Activated CD4-positive, alpha-beta T cell treated with anti-CD3 and anti-CD28 coated beads for 4 hours (primary cell): ENCODE results near the gene BTF3.
"Not testable (repeated sequence)": the region's sequence is repeated elsewhere in the genome, so short reads cannot be mapped to it uniquely, and the experiment has no call there.

ENCODE experiments used
- DNase-seq, 2 donors: peaks; one replicate each; pipeline ENCODE4 v3.0.0-alpha.2; 2020

BTF3 gene

GRCh38 chr5:73486119-73486899, 11.9 kb upstream of the BTF3 start:
- no peak for DNase-seq

DNA sequence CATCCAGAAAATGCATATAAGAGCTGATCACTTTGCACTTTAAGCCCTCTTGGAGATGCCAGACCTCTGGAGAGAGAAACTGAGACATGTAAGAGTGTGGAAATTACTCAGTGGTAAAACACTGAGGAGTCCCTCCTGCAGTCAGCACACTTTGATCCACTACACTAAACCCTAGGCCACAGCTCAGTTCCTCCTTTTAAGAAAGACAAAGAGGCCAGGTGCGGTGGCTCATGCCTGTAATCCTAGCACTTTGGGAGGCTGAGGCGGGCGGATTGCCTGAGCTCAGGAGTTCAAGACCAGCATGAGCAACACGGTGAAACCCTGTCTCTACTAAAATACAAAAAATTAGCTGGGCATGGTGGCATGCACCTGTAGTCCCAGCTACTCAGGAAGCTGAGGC, 11.0 kb upstream of the BTF3 start:
- not testable (repeated sequence) for DNase-seq

- DNase-seq = no peak
These were observed 10.4 kb upstream of the BTF3 start for GRCh38 chr5:73487815-73488214.

GRCh38 chr5:73488806-73489205, 9.4 kb upstream of the BTF3 start:
- no peak for DNase-seq

GRCh38 chr5:73490088-73490487, 8.2 kb upstream of the BTF3 start:
- DNase-seq = no peak

DNA sequence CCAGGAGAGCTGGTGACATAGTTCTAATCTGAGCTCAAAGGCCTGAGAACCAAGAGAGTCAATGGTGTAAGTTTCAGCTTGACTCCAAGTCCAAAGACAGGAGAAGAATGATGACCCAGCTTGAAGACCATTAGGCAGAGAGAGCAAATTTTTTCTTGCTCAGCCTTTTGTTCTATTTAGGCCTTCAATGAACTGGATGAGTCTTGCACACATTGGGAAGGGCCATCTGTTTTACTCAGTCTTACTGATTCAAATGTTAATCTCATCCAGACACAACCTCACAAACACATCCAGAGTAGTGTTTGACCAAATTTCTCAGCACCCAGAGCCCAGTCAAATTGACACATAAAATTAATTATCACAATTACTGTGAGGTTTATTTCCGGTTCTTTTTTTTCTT, 7.1 kb upstream of the BTF3 start:
- DNase-seq = no peak

DNA sequence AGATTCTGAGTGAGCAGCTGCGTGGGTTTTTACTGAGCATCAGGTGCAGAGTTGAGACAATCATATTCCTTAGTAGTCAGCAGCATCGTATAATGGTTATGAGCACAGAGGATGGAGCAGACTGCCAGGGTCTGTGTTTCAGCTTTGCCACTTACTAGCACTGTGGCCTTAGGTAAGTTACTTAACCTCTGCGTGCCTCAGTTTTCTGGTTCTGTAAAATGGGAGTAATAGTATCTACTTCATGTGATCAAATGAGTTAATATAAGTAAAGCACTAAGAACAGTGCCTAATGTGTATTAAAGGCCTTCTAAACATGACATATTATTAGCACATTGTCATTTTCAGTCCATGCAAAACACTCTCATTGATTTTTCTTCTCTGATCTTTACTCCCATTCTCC, 4.8 kb upstream of the BTF3 start:
- no peak for DNase-seq

DNA sequence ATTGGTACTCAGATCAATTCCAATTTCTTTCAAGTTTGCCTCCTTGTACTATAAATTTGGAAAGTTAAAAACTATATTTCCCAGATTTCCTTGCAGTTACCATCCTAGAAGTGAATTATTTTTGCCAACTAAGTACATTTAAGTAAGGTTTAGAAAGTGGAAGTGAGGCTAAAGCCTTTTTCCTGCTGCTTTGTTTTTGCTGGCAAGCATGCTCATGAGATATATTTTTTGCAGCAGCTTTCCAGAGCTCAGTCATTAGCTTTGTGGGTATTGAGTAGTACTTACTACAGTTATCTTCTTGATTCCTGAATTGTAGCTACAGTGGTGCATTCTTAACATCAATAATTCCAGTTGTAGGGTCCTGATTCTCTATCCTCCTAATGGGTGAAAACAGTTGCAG, 3.5 kb upstream of the BTF3 start:
- DNase-seq = no peak

DNA sequence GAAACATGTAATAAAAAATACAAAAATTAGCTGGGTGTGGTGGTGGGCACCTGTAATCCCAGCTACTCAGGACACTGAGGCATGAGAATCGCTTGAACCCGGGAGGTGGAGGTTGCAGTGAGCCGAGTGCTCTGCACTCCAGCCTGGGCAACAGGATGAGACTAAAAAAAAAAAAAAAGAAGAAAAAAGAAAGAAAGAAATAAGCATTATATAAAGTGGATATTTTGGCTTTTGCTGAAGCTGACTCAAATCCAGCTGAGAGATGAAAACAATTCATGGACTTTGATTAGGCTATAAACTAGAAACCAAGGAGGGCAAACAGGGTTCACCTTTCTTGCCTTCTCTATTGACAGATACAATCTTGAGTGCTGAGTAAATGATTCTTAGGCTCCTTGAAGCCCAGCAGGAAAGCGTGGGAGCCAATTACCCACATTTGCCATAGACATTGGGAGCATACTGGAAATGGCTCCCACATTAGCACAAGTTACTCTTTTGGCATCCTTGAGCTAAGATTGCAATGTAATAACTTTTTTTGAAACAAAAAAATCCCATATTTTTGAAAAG, 2.4 kb upstream of the BTF3 start:
- DNase-seq = no peak

- no peak for DNase-seq
These were observed 1.2 kb upstream of the BTF3 start for GRCh38 chr5:73496984-73497457.

- no peak for DNase-seq
These were observed 665 bp upstream of the BTF3 start for GRCh38 chr5:73497497-73498056.

- no peak for DNase-seq
These were observed 945 bp downstream of the BTF3 start for GRCh38 chr5:73499187-73499586.

GRCh38 chr5:73499756-73500155, 1.5 kb downstream of the BTF3 start:
- DNase-seq = no peak

DNA sequence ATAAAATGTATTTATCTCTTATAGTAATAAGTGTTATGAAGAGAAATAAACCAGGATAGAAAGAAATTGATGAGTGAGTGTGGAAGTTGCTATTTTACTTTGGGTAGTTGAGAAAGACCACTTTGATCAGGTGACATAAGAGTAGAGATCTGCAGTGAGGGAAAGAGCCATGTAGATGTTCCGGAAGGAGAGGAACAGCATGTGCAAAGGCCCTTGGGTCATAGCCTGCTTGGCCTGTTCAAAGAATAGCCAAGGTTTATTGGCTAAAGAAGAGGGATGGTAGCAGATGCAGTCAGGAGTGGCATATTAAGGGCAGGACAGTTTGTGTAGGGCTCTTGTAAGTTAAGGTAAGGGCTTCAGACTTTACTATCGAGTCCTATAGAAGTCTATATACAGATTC, 3.2 kb downstream of the BTF3 start:
- DNase-seq = no peak

DNA sequence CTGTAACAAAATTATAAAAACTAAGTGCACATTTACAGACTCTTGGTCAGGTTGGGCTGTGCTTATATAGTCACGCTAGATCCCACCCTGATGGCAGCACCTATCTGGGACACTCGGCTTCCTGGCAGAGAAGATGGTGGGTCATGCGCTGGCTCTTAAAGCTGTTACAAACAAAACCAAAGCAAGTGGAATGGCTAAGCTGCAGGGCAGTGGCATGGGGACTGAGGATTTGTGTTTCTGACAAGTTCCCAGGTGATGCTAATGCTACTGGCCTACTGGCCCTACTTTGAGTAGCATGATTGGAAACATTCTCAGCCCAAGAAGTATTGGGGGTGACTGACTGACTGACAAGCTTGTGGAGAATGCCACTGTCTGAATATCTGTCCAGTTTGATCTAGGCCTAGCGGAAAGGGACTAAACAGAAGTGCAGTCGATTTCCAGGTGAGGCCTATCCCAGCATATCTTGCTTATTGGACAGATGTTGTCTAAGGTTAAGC, 8.3 kb downstream of the BTF3 start:
- DNase-seq = no peak

- DNase-seq = no peak
These were observed 8.8 kb downstream of the BTF3 start for GRCh38 chr5:73507062-73507461.

DNA sequence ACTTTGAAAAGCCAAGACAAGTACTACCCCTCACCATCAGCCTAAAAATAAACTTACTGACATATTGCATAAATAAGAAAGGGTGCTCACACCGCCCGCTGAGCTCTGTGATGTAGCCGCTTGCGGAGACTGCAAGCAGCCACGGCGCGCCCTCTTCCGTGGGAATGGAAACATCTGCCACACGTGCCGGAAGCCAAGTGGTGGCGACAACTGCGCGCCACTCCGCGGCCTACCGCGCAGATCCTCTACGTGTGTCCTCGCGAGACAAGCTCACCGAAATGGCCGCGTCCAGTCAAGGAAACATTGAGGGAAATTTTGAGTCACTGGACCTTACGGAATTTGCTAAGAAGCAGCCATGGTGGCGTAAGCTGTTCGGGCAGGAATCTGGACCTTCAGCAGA, 10.3 kb downstream of the BTF3 start:
- DNase-seq = not testable (repeated sequence)

- DNase-seq = no peak
These were observed 15.8 kb downstream of the BTF3 start for GRCh38 chr5:73513996-73514395.

DNA sequence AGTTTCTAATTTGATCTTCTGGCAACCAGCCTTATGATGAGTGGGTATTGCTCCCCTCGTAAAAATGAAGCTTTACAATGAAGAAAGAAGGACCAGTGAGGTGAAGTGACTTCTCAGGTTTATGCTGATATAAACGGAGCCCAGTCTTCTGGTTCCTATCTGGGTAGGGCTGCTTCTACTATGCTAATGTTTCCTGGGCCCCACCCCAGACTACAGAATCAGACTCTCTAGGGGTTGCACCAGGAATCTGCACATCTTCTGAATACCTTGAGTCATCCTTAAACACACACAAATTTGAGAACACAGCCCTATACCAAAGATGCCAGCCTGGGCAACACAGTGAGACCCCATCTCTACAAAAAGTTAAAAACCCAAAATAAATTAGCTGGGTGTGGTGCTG, 16.2 kb downstream of the BTF3 start:
- no peak for DNase-seq

DNA sequence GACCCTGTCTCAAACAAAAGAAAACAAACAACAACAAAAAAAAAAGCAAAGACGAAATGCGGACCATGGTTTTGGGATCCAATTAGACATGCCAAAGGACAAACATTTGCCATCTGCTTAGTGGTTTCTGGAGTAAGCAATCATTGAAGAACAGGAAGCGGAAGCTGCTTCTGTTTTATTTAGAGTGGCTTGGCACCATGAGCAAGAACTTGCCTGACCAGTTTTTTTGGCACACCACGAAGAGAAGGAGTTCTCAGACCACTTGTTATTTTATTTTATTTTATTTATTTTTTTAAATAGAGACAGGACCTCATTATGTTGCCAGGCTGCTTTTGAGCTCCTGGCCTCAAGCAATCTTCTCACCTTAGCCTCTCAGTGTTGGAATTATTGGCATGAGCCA, 17.0 kb downstream of the BTF3 start:
- no peak for DNase-seq

GRCh38 chr5:73519531-73520283, 21.5 kb downstream of the BTF3 start:
- DNase-seq = peak; percentile 44 to 72

- no peak for DNase-seq
These were observed 24.7 kb downstream of the BTF3 start for GRCh38 chr5:73522989-73523388.

DNA sequence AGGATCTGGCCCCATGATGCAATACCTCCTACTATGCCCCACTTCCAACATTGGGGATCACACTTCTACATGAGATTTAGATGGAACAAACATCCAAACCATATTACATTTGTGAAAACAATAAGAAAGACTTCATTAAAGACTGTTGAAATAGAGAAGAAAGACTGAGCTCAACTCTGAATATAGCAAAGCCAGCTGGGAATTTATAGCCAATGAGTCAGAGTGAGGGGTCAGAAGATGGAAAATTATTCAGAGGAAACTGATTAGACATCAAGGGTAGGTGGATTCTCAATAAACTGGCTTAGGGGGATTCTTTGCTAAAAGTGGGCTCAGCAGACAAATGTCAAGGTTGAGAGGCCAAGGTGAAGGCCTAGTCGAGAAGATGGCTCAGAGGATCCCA, 25.6 kb downstream of the BTF3 start:
- DNase-seq = no peak
